GM23338 (cell line): ENCODE data around the gene DGKH. TPM values are rescaled to one million over a fixed set of nuclear protein-coding genes. Genes with fewer than 3 reads are reported as not detected.

ENCODE experiments used
- ATAC-seq: fragments of 200-7000 bp; cut with Tn5 transposase; 3 replicates; pipeline ENCODE4 v1.9.1; 2020
- DNase-seq: peaks from one replicate; pipeline ENCODE4 v3.0.0-alpha.2; 2015; ENCODE audit warnings: low spot score
- H2AFZ ChIP-seq: fragments of 200-600 bp; sonication (generic); 2 replicates; pipeline ENCODE4 v1.8.0; 2016; ENCODE audit warnings: antibody characterized with exemption, mild to moderate bottlenecking, moderate library complexity
- H3F3A ChIP-seq: fragments of 200-600 bp; sonication (generic); replicated peaks from 2 replicates; pipeline ENCODE4 v1.8.0; 2017; ENCODE audit warnings: antibody characterized with exemption, mixed run types, low read depth
- H3K27ac ChIP-seq: fragments of 200-600 bp; sonication (generic); 2 replicates; pipeline ENCODE4 v1.6.1; 2016; ENCODE audit warnings: low read depth
- H3K27me3 ChIP-seq: fragments of 200-600 bp; sonication (generic); 2 replicates; pipeline ENCODE4 v1.8.0; 2016; ENCODE audit warnings: mild to moderate bottlenecking, mixed run types, moderate library complexity; ENCODE audit not compliant: insufficient read depth
- H3K36me3 ChIP-seq: fragments of 200-600 bp; sonication (generic); 2 replicates; pipeline ENCODE4 v1.8.0; 2016; ENCODE audit warnings: mild to moderate bottlenecking; ENCODE audit not compliant: insufficient read depth
- H3K4me1 ChIP-seq: fragments of 200-600 bp; sonication (generic); 2 replicates; pipeline ENCODE4 v1.8.0; 2016; ENCODE audit warnings: mild to moderate bottlenecking, moderate library complexity; ENCODE audit not compliant: insufficient read depth
- H3K4me2 ChIP-seq: fragments of 200-600 bp; sonication (generic); 2 replicates; pipeline ENCODE4 v1.7.1; 2017; ENCODE audit warnings: mixed run types
- H3K4me3 ChIP-seq: fragments of 200-600 bp; sonication (generic); 2 replicates; pipeline ENCODE4 v1.6.1; 2016; ENCODE audit warnings: mixed run types
- H3K79me2 ChIP-seq: fragments of 200-600 bp; sonication (generic); replicated peaks from 2 replicates; pipeline ENCODE4 v1.8.0; 2017; ENCODE audit warnings: mild to moderate bottlenecking; ENCODE audit not compliant: insufficient read depth
- H3K9me2 ChIP-seq: fragments of 200-600 bp; sonication (generic); 2 replicates; pipeline ENCODE4 v1.8.0; 2017; ENCODE audit not compliant: insufficient read depth
- H4K20me1 ChIP-seq: fragments of 200-600 bp; sonication (generic); replicated peaks from 2 replicates; pipeline ENCODE4 v1.8.0; 2017; ENCODE audit warnings: mild to moderate bottlenecking; ENCODE audit not compliant: insufficient read depth
- H3K27ac Mint-ChIP-seq: 2 replicates; pipeline ENCODE4 v1.8.0; 2020; ENCODE audit warnings: inconsistent platforms, mild to moderate bottlenecking, moderate library complexity, mixed read lengths
- H3K27me3 Mint-ChIP-seq: 3 replicates; pipeline ENCODE4 v1.8.0; 2022; ENCODE audit warnings: low read depth, mild to moderate bottlenecking, moderate library complexity, mixed read lengths, inconsistent platforms; ENCODE audit not compliant: insufficient read depth, poor library complexity
- H3K36me3 Mint-ChIP-seq: 3 replicates; pipeline ENCODE4 v1.8.0; 2021; ENCODE audit warnings: low read depth, mild to moderate bottlenecking, inconsistent platforms, moderate library complexity, mixed read lengths
- H3K4me1 Mint-ChIP-seq: 3 replicates; pipeline ENCODE4 v1.8.0; 2020; ENCODE audit warnings: mild to moderate bottlenecking, inconsistent platforms, mixed read lengths
- H3K4me3 Mint-ChIP-seq: 3 replicates; pipeline ENCODE4 v1.8.0; 2021; ENCODE audit warnings: moderate library complexity, mild to moderate bottlenecking, inconsistent platforms, mixed read lengths
- H3K9me3 Mint-ChIP-seq: 3 replicates; pipeline ENCODE4 v1.8.0; 2020; ENCODE audit warnings: moderate library complexity, mild to moderate bottlenecking, inconsistent platforms, mixed read lengths
- CREB1 ChIP-seq: fragments of 250-450 bp; sonication (Bioruptor Pico); IDR thresholded peaks from 2 replicates; pipeline ENCODE4 v1.5.0; 2020; ENCODE audit warnings: low read depth, mild to moderate bottlenecking, moderate library complexity
- CTCF ChIP-seq, 2 experiments: fragments of 200-600 bp in 1 of 2; sonication (generic) in 1 of 2; conservative IDR thresholded peaks; 2 replicates each; pipeline versions ENCODE4 v1.5.1 to v1.6.1; 2016 to 2017; ENCODE audit warnings: antibody characterized with exemption in 2 of 2, low read depth in 2 of 2, mild to moderate bottlenecking in 2 of 2, moderate library complexity in 1 of 2
- ETS1 ChIP-seq: IDR thresholded peaks from 2 replicates; pipeline ENCODE4 v1.6.1; 2016; ENCODE audit warnings: antibody characterized with exemption
- EZH2 ChIP-seq: fragments of 200-600 bp; sonication (generic); IDR thresholded peaks from one replicate; pipeline ENCODE4 v1.8.0; 2017; ENCODE audit warnings: antibody characterized with exemption, mild to moderate bottlenecking, low read depth; ENCODE audit not compliant: unreplicated experiment
- EZH2phosphoT487 ChIP-seq: fragments of 200-600 bp; sonication (generic); IDR thresholded peaks from one replicate; pipeline ENCODE4 v1.8.1; 2018; ENCODE audit warnings: antibody characterized with exemption; ENCODE audit not compliant: unreplicated experiment
- JUNB ChIP-seq: IDR thresholded peaks from one replicate; pipeline ENCODE4 v1.6.1; 2016; ENCODE audit warnings: antibody characterized with exemption; ENCODE audit not compliant: unreplicated experiment
- NANOG ChIP-seq: IDR thresholded peaks from 2 replicates; pipeline ENCODE4 v1.6.1; 2016; ENCODE audit warnings: antibody characterized with exemption, borderline replicate concordance
- POLR2AphosphoS5 ChIP-seq: IDR thresholded peaks from 2 replicates; pipeline ENCODE4 v1.6.1; 2016; ENCODE audit warnings: antibody characterized with exemption, low read depth
- STAT1 ChIP-seq: IDR thresholded peaks from one replicate; pipeline ENCODE4 v1.6.1; 2016; ENCODE audit warnings: antibody characterized with exemption; ENCODE audit not compliant: unreplicated experiment
- ZNF114 ChIP-seq: fragments of 250-450 bp; sonication (Bioruptor Pico); IDR thresholded peaks from 2 replicates; pipeline ENCODE4 v1.5.0; 2020; ENCODE audit warnings: mild to moderate bottlenecking, moderate library complexity
- ZNF331 ChIP-seq: fragments of 250-450 bp; sonication (Bioruptor Pico); IDR thresholded peaks from 2 replicates; pipeline ENCODE4 v1.5.0; 2020; ENCODE audit warnings: low read depth, mild to moderate bottlenecking, moderate library complexity
- polyA plus RNA-seq: library from polyadenylated mRNA; unstranded; fragments of >200 nt; fragmentation: Nextera tagmentation; extraction: Ambion mirVana; gene quantifications from 2 replicates; pipeline ENCODE4 v1.2.1, GENCODE V29; 2016
- total RNA-seq: library from RNA; depleted of rRNA; stranded (reverse); fragments of >200 nt; shearing (Covaris generic); gene quantifications from 2 replicates; pipeline ENCODE4 v1.2.3, GENCODE V29; 2014
- TF ChIP-seq, protein P1 (sequence below): IDR thresholded peaks from one replicate; pipeline ENCODE4 v1.6.1; 2018; ENCODE audit warnings: antibody characterized with exemption; ENCODE audit not compliant: unreplicated experiment
- TF ChIP-seq, protein P2 (sequence below): fragments of 250-450 bp; sonication (Bioruptor Pico); IDR thresholded peaks from 2 replicates; pipeline ENCODE4 v1.5.0; 2020; ENCODE audit warnings: mild to moderate bottlenecking, moderate library complexity

Gene DGKH
- total and polyA plus RNA-seq, 2 experiments from 2014 or later = 2.1 to 7.5 TPM

GRCh38 chr13:42002066-42002465, 46.4 kb upstream of the DGKH start:
- Mint-ChIP-seq H3K4me3 (no peak overlapping the region), H3K27ac (no peak overlapping the region), H3K36me3 (no peaks in the 10 kb centered on the region), H3K4me1 (peaks cover 20% of the 10 kb centered on the region), H3K9me3 (no peaks in the 10 kb centered on the region), H3K27me3 (peaks cover 2% of the 10 kb centered on the region)
- Histone ChIP-seq H3K4me1 (peaks cover 8% of the 10 kb centered on the region), H3K9me2 (no peaks in the 10 kb centered on the region), H3K27me3 (no peaks in the 10 kb centered on the region), H3K27ac (peak overlapping the region; percentile 48; the same call in 1 of the 2 replicates), H2AFZ (peak overlapping the region; percentile 90), H3K79me2 (no peaks in the 10 kb centered on the region), H3K4me3 (no peak overlapping the region), H4K20me1 (no peaks in the 10 kb centered on the region), H3F3A (no peaks in the 10 kb centered on the region), H3K4me2 (peak overlapping the region; percentile 41; the same call in 1 of the 2 replicates), H3K36me3 (no peaks in the 10 kb centered on the region)
- no peak for TF ChIP-seq EZH2
- TF ChIP-seq ZNF114 (CRISPR knock-in tag) = no peak
- no peak for TF ChIP-seq NANOG
- no peak for TF ChIP-seq CREB1 (CRISPR knock-in tag)
- TF ChIP-seq ZNF331 (CRISPR knock-in tag) = no peak
- no peak for TF ChIP-seq ETS1
- TF ChIP-seq JUNB = no peak
- TF ChIP-seq POLR2AphosphoS5 = no peak
- TF ChIP-seq STAT1 = no peak
- TF ChIP-seq, protein P1, sequence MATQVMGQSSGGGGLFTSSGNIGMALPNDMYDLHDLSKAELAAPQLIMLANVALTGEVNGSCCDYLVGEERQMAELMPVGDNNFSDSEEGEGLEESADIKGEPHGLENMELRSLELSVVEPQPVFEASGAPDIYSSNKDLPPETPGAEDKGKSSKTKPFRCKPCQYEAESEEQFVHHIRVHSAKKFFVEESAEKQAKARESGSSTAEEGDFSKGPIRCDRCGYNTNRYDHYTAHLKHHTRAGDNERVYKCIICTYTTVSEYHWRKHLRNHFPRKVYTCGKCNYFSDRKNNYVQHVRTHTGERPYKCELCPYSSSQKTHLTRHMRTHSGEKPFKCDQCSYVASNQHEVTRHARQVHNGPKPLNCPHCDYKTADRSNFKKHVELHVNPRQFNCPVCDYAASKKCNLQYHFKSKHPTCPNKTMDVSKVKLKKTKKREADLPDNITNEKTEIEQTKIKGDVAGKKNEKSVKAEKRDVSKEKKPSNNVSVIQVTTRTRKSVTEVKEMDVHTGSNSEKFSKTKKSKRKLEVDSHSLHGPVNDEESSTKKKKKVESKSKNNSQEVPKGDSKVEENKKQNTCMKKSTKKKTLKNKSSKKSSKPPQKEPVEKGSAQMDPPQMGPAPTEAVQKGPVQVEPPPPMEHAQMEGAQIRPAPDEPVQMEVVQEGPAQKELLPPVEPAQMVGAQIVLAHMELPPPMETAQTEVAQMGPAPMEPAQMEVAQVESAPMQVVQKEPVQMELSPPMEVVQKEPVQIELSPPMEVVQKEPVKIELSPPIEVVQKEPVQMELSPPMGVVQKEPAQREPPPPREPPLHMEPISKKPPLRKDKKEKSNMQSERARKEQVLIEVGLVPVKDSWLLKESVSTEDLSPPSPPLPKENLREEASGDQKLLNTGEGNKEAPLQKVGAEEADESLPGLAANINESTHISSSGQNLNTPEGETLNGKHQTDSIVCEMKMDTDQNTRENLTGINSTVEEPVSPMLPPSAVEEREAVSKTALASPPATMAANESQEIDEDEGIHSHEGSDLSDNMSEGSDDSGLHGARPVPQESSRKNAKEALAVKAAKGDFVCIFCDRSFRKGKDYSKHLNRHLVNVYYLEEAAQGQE = no peak
- no peak for TF ChIP-seq CTCF (conservative IDR thresholded peaks at IDR 0.05; ENCODE audit: low read depth in 2 of 2)
- TF ChIP-seq, protein P2, sequence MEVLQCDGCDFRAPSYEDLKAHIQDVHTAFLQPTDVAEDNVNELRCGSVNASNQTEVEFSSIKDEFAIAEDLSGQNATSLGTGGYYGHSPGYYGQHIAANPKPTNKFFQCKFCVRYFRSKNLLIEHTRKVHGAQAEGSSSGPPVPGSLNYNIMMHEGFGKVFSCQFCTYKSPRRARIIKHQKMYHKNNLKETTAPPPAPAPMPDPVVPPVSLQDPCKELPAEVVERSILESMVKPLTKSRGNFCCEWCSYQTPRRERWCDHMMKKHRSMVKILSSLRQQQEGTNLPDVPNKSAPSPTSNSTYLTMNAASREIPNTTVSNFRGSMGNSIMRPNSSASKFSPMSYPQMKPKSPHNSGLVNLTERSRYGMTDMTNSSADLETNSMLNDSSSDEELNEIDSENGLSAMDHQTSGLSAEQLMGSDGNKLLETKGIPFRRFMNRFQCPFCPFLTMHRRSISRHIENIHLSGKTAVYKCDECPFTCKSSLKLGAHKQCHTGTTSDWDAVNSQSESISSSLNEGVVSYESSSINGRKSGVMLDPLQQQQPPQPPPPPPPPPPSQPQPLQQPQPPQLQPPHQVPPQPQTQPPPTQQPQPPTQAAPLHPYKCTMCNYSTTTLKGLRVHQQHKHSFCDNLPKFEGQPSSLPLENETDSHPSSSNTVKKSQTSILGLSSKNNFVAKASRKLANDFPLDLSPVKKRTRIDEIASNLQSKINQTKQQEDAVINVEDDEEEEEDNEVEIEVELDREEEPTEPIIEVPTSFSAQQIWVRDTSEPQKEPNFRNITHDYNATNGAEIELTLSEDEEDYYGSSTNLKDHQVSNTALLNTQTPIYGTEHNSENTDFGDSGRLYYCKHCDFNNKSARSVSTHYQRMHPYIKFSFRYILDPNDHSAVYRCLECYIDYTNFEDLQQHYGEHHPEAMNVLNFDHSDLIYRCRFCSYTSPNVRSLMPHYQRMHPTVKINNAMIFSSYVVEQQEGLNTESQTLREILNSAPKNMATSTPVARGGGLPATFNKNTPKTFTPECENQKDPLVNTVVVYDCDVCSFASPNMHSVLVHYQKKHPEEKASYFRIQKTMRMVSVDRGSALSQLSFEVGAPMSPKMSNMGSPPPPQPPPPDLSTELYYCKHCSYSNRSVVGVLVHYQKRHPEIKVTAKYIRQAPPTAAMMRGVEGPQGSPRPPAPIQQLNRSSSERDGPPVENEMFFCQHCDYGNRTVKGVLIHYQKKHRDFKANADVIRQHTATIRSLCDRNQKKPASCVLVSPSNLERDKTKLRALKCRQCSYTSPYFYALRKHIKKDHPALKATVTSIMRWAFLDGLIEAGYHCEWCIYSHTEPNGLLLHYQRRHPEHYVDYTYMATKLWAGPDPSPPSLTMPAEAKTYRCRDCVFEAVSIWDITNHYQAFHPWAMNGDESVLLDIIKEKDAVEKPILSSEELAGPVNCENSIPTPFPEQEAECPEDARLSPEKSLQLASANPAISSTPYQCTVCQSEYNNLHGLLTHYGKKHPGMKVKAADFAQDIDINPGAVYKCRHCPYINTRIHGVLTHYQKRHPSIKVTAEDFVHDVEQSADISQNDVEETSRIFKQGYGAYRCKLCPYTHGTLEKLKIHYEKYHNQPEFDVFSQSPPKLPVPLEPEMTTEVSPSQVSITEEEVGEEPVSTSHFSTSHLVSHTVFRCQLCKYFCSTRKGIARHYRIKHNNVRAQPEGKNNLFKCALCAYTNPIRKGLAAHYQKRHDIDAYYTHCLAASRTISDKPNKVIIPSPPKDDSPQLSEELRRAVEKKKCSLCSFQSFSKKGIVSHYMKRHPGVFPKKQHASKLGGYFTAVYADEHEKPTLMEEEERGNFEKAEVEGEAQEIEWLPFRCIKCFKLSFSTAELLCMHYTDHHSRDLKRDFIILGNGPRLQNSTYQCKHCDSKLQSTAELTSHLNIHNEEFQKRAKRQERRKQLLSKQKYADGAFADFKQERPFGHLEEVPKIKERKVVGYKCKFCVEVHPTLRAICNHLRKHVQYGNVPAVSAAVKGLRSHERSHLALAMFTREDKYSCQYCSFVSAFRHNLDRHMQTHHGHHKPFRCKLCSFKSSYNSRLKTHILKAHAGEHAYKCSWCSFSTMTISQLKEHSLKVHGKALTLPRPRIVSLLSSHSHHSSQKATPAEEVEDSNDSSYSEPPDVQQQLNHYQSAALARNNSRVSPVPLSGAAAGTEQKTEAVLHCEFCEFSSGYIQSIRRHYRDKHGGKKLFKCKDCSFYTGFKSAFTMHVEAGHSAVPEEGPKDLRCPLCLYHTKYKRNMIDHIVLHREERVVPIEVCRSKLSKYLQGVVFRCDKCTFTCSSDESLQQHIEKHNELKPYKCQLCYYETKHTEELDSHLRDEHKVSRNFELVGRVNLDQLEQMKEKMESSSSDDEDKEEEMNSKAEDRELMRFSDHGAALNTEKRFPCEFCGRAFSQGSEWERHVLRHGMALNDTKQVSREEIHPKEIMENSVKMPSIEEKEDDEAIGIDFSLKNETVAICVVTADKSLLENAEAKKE (CRISPR knock-in tag) = no peak
- no peak for TF ChIP-seq EZH2phosphoT487
- ATAC-seq (no peak; the same call in 2 of the 3 replicates), DNase-seq (no peak)
